Brain microvascular endothelial cell (primary cell): ENCODE measurements around the gene STK10.

Source experiments
- DNase-seq: peaks from one replicate; pipeline ENCODE4 v3.0.0-alpha.2; 2020
- H3K27ac ChIP-seq: fragments of 250-450 bp; sonication (Bioruptor Pico); 2 replicates; pipeline ENCODE4 v1.5.1; 2020; ENCODE audit warnings: mild to moderate bottlenecking, moderate library complexity
- H3K27me3 ChIP-seq: fragments of 250-450 bp; sonication (Bioruptor Pico); replicated peaks from 2 replicates; pipeline ENCODE4 v1.5.1; 2020; ENCODE audit warnings: mild to moderate bottlenecking
- H3K36me3 ChIP-seq: fragments of 250-450 bp; sonication (Bioruptor Pico); replicated peaks from 2 replicates; pipeline ENCODE4 v1.5.1; 2020; ENCODE audit warnings: mild to moderate bottlenecking
- H3K4me3 ChIP-seq: 2 replicates; pipeline ENCODE4 v1.5.1; 2011; ENCODE audit warnings: low read depth, mild to moderate bottlenecking, control low read depth, low read length, moderate library complexity
- in situ Hi-C: cut with HindIII; loops from 2 replicates; pipeline ENCODE4 v1.10.0; 2017; ENCODE audit warnings: low sequenced_read_pairs, low pct_ligation_motif_present
- TF ChIP-seq, protein P1 (sequence below): IDR thresholded peaks from 2 replicates; pipeline ENCODE4 v1.5.1; 2011; ENCODE audit warnings: low read depth, mild to moderate bottlenecking, moderate library complexity, low read length, control low read depth, inconsistent platforms; ENCODE audit errors: missing control alignments

STK10 gene

DNA sequence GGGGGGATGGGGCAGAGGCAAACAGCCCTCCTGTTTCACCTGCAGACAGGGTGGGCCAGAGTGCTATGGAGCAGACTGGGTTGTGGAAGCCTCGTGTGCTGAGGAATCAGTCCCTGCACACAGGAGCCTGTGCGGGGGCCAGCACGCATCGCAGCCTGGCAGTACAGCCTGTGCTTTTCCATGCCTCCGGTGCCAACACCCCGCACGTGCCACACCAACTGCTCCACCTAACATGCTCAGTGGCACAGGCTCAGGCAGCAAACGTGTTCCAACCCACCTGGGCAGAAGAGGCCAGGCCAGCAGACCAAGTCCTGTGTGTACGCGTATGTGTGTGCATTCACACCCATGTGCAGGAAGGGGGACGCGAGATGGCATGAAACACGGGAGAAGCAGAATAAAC lies 144.2 kb downstream of the STK10 start:
- TF ChIP-seq, protein P1, sequence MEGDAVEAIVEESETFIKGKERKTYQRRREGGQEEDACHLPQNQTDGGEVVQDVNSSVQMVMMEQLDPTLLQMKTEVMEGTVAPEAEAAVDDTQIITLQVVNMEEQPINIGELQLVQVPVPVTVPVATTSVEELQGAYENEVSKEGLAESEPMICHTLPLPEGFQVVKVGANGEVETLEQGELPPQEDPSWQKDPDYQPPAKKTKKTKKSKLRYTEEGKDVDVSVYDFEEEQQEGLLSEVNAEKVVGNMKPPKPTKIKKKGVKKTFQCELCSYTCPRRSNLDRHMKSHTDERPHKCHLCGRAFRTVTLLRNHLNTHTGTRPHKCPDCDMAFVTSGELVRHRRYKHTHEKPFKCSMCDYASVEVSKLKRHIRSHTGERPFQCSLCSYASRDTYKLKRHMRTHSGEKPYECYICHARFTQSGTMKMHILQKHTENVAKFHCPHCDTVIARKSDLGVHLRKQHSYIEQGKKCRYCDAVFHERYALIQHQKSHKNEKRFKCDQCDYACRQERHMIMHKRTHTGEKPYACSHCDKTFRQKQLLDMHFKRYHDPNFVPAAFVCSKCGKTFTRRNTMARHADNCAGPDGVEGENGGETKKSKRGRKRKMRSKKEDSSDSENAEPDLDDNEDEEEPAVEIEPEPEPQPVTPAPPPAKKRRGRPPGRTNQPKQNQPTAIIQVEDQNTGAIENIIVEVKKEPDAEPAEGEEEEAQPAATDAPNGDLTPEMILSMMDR = no peak
- no peak overlapping the region for H3K4me3 ChIP-seq
- H3K36me3 ChIP-seq = peaks cover 25% of the 10 kb centered on the region
- H3K27me3 ChIP-seq = no peaks in the 10 kb centered on the region
- in situ Hi-C loops = no loop called here
- no peak for DNase-seq
- H3K27ac ChIP-seq = no peak overlapping the region

DNA sequence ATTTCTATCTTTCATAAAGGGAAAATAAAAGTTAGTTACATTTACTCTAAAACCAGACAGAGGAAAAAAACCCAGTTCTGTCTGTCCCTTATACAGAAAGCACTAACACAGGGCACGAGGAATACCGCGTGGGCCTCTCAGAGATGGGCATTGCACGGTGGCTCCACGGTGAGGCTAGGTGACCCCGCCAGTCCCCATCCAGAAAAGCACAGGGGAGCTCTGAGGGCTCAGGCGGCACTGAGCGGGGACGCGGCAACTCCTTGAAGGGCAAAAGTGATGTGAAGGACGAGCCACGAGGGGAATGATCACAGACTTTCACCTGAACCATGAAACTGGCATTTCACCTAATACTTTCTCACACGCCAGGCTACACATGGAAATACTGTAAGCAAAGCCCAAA lies 145.8 kb downstream of the STK10 start:
- Histone ChIP-seq H3K27me3 (no peaks in the 10 kb centered on the region), H3K27ac (no peak overlapping the region), H3K4me3 (no peak overlapping the region), H3K36me3 (peaks cover 19% of the 10 kb centered on the region)
- TF ChIP-seq, protein P1 = no peak
- in situ Hi-C loops = no loop called here
- DNase-seq = no peak

DNA sequence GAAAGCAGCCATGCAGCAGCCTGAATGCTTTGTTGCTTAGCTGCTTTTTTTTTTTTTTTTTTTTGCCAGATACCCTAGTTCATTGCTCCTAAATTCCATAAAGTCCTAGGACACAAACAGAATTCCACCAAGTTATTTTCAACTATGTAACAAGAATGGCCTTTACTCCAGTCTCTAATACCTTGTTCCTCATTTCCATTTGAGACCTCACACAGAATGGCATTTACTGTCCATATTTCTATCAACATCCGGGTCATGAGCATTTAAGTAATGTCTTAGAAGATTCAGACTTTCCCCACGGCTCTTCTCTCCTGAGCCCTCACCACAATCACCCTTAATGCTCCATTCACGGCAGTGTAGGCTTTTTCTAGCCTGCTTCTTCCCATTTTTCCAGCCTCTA lies 149.9 kb downstream of the STK10 start:
- Histone ChIP-seq H3K36me3 (no peaks in the 10 kb centered on the region), H3K27ac (no peak overlapping the region), H3K27me3 (no peaks in the 10 kb centered on the region), H3K4me3 (no peak overlapping the region)
- no peak for DNase-seq
- in situ Hi-C loops = no loop called here
- TF ChIP-seq, protein P1 = no peak

DNA sequence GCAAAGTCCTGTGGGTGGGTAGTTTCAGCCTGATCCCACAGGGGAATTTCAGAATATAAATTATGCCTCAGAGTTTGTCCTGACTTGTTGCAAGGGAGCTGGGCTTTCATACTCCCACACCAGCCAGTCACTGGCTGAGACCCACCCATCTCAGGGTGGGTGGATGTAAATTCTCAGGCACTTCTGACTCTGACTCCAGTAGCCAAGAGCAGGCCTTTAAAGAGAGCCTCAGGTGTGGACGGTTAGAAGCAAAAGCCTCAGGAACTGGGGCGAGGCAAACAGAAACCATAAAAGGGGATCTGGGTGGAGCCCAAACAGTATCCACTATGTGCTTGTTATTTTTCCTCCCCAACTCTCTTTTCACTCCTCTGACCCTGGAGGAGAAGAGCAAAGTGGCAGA lies 153.0 kb downstream of the STK10 start:
- Histone ChIP-seq H3K27me3 (no peaks in the 10 kb centered on the region), H3K4me3 (no peak overlapping the region), H3K27ac (no peak overlapping the region), H3K36me3 (no peaks in the 10 kb centered on the region)
- TF ChIP-seq, protein P1 = no peak
- in situ Hi-C loops = no loop called here
- no peak for DNase-seq

DNA sequence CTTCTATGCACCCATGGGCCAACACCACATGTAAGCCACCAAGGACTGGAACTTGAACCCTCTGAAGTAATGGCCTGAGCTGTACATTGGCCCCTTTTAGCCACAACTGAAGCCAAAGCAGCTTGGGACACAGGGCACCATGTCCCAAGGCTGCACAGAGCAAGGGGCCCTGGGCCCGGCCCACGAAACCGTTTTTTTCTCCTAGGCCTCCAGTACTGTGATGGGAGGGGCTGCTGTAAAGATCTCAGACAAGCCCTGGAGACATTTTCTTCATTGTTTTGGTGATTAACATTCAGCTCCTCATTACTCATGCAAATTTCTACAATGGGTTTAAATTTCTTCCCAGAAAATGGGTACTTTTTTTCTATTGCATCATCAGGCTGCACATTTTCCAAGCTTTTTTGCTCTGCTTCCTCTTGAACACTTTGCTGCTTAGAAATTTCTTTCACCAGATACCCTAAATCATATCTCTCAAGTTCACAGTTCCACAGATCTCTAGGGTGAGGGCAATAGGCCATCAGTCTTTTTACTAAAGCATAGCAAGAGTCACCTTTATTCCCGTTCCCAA lies 156.0 kb downstream of the STK10 start:
- H3K27ac ChIP-seq = no peak overlapping the region
- in situ Hi-C loops = no loop called here
- no peak overlapping the region for H3K4me3 ChIP-seq
- no peaks in the 10 kb centered on the region for H3K27me3 ChIP-seq
- no peaks in the 10 kb centered on the region for H3K36me3 ChIP-seq
- no peak for DNase-seq
- TF ChIP-seq, protein P1 = no peak

DNA sequence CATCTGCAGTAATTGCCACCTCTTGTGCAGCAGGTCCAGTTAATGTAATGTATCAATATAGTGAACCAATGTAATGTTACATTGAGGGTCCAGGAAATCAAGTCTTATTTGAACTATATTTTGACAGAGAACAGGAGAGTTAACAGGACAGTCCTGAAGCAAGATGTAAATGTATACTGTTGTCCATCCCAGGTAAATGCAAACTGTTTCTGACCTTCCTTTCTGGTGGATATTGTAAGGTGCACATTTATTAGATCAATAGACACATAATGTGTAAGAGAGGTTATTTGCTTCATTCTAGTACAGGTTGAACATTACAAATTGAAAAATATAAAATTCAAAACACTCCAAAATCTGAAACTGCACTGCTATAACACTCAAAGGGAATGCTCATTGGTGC lies 158.1 kb downstream of the STK10 start:
- no peak for DNase-seq
- H3K27me3 ChIP-seq = no peaks in the 10 kb centered on the region
- in situ Hi-C loops = no loop called here
- no peak overlapping the region for H3K27ac ChIP-seq
- no peak overlapping the region for H3K4me3 ChIP-seq
- no peaks in the 10 kb centered on the region for H3K36me3 ChIP-seq
- TF ChIP-seq, protein P1 = no peak
